GM10248 (cell line): Measurements from ENCODE around the gene KIAA0513.

Experiments used
- CTCF ChIA-PET: fragments of 300-600 bp; sonication (Branson Sonifier 250); formaldehyde crosslinking; extraction: SDS; loops from one replicate; lab custom pipeline; 2021; ENCODE audit warnings: antibody characterized with exemption; lab: Yijun Ruan, JAX
- POLR2A ChIA-PET: fragments of 350-650 bp; sonication (Branson Sonifier 250); formaldehyde crosslinking; extraction: SDS; loops from one replicate; lab custom pipeline; 2020; ENCODE audit warnings: antibody characterized with exemption; lab: Yijun Ruan, JAX
- DNase-seq: peaks from one replicate; pipeline ENCODE4 v3.0.0; 2012; ENCODE audit errors: extremely low spot score
- TF ChIP-seq, protein P1 (sequence below): IDR thresholded peaks from 2 replicates; pipeline ENCODE4 v1.5.1; 2012; ENCODE audit warnings: mild to moderate bottlenecking, low read depth; ENCODE audit errors: extremely low read depth, missing control alignments, control extremely low read depth

KIAA0513 gene

DNA sequence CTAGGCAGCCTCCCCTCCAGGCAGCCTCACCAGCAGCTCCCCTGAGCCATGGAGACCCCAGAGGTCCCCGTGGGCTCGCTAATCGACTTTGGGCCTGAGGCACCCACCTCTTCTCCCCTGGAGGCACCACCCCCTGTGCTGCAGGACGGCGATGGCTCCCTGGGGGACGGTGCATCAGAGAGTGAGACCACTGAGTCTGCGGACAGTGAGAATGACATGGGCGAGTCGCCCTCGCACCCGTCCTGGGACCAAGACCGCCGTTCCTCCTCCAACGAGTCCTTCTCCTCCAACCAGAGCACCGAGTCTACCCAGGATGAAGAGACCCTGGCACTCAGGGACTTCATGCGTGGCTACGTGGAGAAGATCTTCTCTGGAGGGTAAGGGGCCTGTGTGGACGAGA lies 39.4 kb downstream of the KIAA0513 start:
- TF ChIP-seq, protein P1, sequence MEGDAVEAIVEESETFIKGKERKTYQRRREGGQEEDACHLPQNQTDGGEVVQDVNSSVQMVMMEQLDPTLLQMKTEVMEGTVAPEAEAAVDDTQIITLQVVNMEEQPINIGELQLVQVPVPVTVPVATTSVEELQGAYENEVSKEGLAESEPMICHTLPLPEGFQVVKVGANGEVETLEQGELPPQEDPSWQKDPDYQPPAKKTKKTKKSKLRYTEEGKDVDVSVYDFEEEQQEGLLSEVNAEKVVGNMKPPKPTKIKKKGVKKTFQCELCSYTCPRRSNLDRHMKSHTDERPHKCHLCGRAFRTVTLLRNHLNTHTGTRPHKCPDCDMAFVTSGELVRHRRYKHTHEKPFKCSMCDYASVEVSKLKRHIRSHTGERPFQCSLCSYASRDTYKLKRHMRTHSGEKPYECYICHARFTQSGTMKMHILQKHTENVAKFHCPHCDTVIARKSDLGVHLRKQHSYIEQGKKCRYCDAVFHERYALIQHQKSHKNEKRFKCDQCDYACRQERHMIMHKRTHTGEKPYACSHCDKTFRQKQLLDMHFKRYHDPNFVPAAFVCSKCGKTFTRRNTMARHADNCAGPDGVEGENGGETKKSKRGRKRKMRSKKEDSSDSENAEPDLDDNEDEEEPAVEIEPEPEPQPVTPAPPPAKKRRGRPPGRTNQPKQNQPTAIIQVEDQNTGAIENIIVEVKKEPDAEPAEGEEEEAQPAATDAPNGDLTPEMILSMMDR, result no peak
- CTCF ChIA-PET, result interaction anchor here (0.9 to 1.8 kb wide), 3 partner anchors 11 to 48 kb away, joined by 3 to 6 read pairs (median 4); no protein-coding TSS in a partner anchor
- no peak for DNase-seq
- POLR2A ChIA-PET, result no interaction called here

DNA sequence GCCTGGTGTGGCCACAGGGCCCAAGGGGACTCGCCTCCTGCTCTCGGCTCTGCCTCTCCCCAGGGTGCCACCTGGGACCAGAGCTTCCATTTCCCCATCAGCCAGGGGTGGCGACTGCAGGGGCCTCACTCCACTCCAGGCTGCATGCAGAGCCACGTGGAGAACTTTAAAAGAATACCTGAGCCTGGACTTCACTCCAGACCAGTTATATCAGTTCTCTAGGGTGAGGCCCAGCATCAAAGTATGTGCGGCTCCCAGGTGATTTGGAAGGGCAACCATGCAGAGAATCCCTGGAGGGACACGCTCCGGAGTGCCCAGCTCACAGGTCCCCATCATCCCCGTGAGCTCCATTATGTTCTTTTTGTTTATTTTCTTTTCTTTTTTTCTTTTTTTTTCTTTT lies 39.8 kb downstream of the KIAA0513 start:
- CTCF ChIA-PET, result interaction anchor here (0.9 to 1.8 kb wide), 3 partner anchors 11 to 47 kb away, joined by 3 to 6 read pairs (median 4); no protein-coding TSS in a partner anchor
- DNase-seq, result no peak
- TF ChIP-seq, protein P1, result no peak
- POLR2A ChIA-PET, result no interaction called here

DNA sequence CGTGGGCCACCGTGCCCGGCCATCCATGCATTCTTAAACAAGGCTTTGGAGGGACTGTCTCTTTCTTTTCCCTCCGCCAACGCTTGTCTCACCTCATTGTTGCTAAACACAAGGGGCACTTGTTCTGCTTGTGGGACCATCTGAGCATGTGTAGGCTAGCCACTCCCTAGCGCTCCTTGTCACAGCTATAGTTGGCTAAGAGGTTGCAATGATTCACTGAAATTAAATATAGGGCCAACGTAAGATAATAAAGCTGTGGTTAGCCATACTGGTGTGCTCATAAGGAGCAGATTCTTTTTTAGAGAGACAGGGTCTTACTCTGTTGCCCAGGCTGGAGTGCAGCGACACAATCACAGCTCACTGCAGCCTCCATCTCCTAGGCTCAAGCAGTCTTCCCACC lies 41.2 kb downstream of the KIAA0513 start:
- POLR2A ChIA-PET, result no interaction called here
- CTCF ChIA-PET, result interaction anchor here (1.2 kb wide), 1 partner anchor 13 kb away, joined by 4 read pairs; no protein-coding TSS in a partner anchor
- no peak for DNase-seq
- TF ChIP-seq, protein P1, result no peak

DNA sequence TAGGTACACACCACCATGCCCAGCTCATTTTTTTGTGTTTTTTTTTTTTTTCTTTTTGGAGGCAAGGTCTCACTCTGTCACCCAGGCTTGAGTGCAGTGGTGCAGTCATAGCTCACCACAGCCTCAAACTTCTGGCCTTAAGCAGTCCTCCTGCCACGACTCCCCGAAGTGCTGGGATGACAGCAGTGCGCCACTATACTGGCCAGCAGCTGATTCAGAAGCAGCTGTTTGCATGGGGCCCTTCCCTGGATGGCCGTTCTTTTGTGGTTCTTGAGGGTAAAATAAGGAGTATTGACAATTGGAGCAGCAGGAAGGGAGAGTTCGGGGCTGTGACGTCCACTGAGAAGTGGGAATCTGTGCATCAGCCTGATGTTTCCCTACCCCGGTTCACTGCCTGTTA lies 41.6 kb downstream of the KIAA0513 start:
- TF ChIP-seq, protein P1, result no peak
- ChIA-PET CTCF (interaction anchor here (1.2 kb wide), 1 partner anchor 13 kb away, joined by 4 read pairs; no protein-coding TSS in a partner anchor), POLR2A (no interaction called here)
- DNase-seq, result no peak

DNA sequence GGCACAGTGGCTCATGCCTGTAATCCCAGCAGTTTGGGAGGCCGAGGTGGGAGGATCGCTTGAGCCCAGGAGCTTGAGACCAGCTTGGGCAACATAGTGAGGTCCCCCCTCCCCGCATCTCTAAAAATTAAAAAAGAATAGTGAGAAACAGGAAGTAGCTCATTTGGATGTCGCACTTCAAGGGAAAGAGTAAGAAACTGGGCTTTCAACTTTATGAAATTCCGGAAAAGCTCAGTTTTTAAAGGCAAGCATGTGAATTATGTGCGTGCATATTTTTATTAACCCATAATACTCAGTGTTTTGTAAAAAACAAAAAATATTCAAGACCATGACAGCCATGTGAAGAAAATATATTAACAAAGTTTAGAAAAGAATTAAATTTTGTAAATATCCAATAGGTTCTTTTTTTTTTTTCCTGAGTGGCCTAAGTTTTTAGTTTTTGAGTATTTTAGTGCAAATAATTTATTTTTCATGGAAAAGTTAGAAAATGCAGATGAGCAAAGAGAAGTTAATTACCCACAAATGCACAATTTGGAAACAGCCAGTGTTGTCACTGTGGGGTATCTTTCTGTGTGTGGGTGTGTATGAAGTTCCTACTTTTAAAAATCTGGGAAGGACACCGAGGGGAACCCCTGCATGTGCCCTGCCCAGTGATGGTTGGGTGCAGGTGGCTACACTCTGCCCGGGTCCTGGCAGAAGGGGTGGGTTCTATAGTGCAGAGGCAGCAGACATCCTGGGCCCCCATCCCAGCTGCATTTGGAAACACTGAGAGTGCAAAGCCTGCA lies 44.7 kb downstream of the KIAA0513 start:
- CTCF ChIA-PET, result interaction anchor here (1.9 to 2.2 kb wide), 2 partner anchors 15 to 16 kb away, joined by 7 to 11 read pairs; no protein-coding TSS in a partner anchor
- TF ChIP-seq, protein P1, result no peak
- POLR2A ChIA-PET, result no interaction called here
- no peak for DNase-seq

DNA sequence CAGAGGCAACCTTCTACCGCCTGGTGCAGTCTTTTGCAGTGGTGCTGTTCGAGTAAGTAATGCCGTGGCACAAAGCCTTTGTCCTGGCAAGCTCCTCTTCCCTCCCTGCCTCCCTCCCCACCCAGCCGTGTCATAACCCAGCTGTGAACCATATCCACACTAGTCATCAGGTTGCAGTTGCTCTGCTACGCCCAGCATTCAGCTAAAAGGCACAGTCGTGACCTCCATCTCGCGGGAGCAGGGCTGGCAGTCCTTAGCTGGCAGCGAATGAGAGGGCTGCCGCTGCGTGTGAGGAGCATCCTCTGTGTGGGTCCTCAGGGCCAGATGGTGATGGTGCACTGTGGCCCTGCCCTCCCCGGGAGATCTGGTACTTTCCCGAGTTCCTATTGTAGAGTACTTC lies 45.4 kb downstream of the KIAA0513 start:
- POLR2A ChIA-PET, result no interaction called here
- TF ChIP-seq, protein P1, result no peak

More for the DNA sequence above, 45.4 kb downstream of the KIAA0513 start:
- DNase-seq, result no peak
- CTCF ChIA-PET, result interaction anchor here (1.9 to 2.2 kb wide), 2 partner anchors 14 to 17 kb away, joined by 7 to 11 read pairs; no protein-coding TSS in a partner anchor
